ENCODE data around the gene RGS6. TPM values are rescaled to one million over a fixed set of nuclear protein-coding genes. Genes with fewer than 3 reads are reported as not detected.

The RGS6 gene
- total and polyA plus RNA-seq, 4 donors = 0.06 to 5.3 (median 0.17) TPM; not detected in 1

- H3K27me3 ChIP-seq (ENCODE audit: control insufficient read depth in 4 of 4, insufficient read depth in 4 of 4, low read length in 3 of 4) = peaks cover 0 to 3% (median 0%) of the 10 kb centered on the region in 4 donors
- H3K9me3 ChIP-seq (ENCODE audit: control insufficient read depth in 4 of 4, low read length in 3 of 4) = peaks cover 0 to 4% (median 2%) of the 10 kb centered on the region in 4 donors
- no peak for DNase-seq (ENCODE audit: low spot score)
- H3K4me3 ChIP-seq (ENCODE audit: low read depth in 1 of 3, low read length in 3 of 3) = no peak overlapping the region
- TF ChIP-seq ATF3 (IDR thresholded peaks at IDR 0.05) = no peak
- TF ChIP-seq MAX (IDR thresholded peaks at IDR 0.05) = no peak
- TF ChIP-seq FOXA2 (IDR thresholded peaks at IDR 0.05) = no peak
- TF ChIP-seq TAF1 (conservative IDR thresholded peaks at IDR 0.05) = no peak
- TF ChIP-seq YY1 (IDR thresholded peaks at IDR 0.05) = no peak
- no peak for TF ChIP-seq JUND (IDR thresholded peaks at IDR 0.05)
- TF ChIP-seq EGR1 (IDR thresholded peaks at IDR 0.05; ENCODE audit: low read depth in 2 of 2) = no peak
- no peaks in the 10 kb centered on the region for H3K36me3 ChIP-seq (ENCODE audit: control insufficient read depth in 4 of 4, insufficient read depth in 3 of 4, low read depth in 1 of 4, low read length in 3 of 4)
- WGBS = 79% methylated on average over 5 of the region's 5 CpGs
- no peak overlapping the region for H3K9ac ChIP-seq (ENCODE audit: low read depth in 1 of 2, low read length in 2 of 2)
- no peak overlapping the region for H3K27ac ChIP-seq (ENCODE audit: low read depth in 1 of 2, low read length in 2 of 2)
- no peaks in the 10 kb centered on the region for H3K4me1 ChIP-seq (ENCODE audit: control insufficient read depth in 4 of 4, insufficient read depth in 4 of 4, low read length in 3 of 4)
Observed at GRCh38 chr14:72463291-72463866, 531.1 kb downstream of the RGS6 start.

GRCh38 chr14:72464226-72464625, 532.0 kb downstream of the RGS6 start:
- Histone ChIP-seq H3K4me3 (ENCODE audit: low read depth in 1 of 3, low read length in 3 of 3) (no peak overlapping the region), H3K27me3 (ENCODE audit: control insufficient read depth in 4 of 4, insufficient read depth in 4 of 4, low read length in 3 of 4) (no peaks in the 10 kb centered on the region), H3K9ac (ENCODE audit: low read depth in 1 of 2, low read length in 2 of 2) (no peak overlapping the region), H3K4me1 (ENCODE audit: control insufficient read depth in 4 of 4, insufficient read depth in 4 of 4, low read length in 3 of 4) (no peaks in the 10 kb centered on the region), H3K9me3 (ENCODE audit: control insufficient read depth in 4 of 4, low read length in 3 of 4) (peaks cover 0 to 4% (median 2%) of the 10 kb centered on the region in 4 donors), H3K36me3 (ENCODE audit: control insufficient read depth in 4 of 4, insufficient read depth in 3 of 4, low read depth in 1 of 4, low read length in 3 of 4) (no peaks in the 10 kb centered on the region), H3K27ac (ENCODE audit: low read depth in 1 of 2, low read length in 2 of 2) (no peak overlapping the region)
- no peak for DNase-seq (ENCODE audit: low spot score)
- 81% methylated on average over 3 of the region's 3 CpGs for WGBS
- TF ChIP-seq SP1 (IDR thresholded peaks at IDR 0.05) (no peak), HNF4A (conservative IDR thresholded peaks at IDR 0.05) (no peak), ZBTB33 (IDR thresholded peaks at IDR 0.05) (no peak), FOXA1 (IDR thresholded peaks at IDR 0.05) (no peak), RXRA (IDR thresholded peaks at IDR 0.05) (no peak), EGR1 (IDR thresholded peaks at IDR 0.05; ENCODE audit: low read depth in 2 of 2) (no peak), YY1 (IDR thresholded peaks at IDR 0.05) (no peak), CTCF (IDR thresholded peaks at IDR 0.05; ENCODE audit: low read depth, low read length, missing input control) (no peak), ATF3 (IDR thresholded peaks at IDR 0.05) (no peak), NR2F2 (IDR thresholded peaks at IDR 0.05) (no peak)
- TF ChIP-seq, protein P1, sequence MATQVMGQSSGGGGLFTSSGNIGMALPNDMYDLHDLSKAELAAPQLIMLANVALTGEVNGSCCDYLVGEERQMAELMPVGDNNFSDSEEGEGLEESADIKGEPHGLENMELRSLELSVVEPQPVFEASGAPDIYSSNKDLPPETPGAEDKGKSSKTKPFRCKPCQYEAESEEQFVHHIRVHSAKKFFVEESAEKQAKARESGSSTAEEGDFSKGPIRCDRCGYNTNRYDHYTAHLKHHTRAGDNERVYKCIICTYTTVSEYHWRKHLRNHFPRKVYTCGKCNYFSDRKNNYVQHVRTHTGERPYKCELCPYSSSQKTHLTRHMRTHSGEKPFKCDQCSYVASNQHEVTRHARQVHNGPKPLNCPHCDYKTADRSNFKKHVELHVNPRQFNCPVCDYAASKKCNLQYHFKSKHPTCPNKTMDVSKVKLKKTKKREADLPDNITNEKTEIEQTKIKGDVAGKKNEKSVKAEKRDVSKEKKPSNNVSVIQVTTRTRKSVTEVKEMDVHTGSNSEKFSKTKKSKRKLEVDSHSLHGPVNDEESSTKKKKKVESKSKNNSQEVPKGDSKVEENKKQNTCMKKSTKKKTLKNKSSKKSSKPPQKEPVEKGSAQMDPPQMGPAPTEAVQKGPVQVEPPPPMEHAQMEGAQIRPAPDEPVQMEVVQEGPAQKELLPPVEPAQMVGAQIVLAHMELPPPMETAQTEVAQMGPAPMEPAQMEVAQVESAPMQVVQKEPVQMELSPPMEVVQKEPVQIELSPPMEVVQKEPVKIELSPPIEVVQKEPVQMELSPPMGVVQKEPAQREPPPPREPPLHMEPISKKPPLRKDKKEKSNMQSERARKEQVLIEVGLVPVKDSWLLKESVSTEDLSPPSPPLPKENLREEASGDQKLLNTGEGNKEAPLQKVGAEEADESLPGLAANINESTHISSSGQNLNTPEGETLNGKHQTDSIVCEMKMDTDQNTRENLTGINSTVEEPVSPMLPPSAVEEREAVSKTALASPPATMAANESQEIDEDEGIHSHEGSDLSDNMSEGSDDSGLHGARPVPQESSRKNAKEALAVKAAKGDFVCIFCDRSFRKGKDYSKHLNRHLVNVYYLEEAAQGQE (IDR thresholded peaks at IDR 0.05) = no peak
